SK-N-SH (cell line): ENCODE results near the gene DUS4L.

Source experiments
- CHD2 ChIP-seq: fragments of 150-350 bp; IDR thresholded peaks from 2 replicates; pipeline ENCODE4 v1.6.1; 2018; ENCODE audit warnings: low read length; ENCODE audit not compliant: partially characterized antibody
- EP300 ChIP-seq, 2 experiments: IDR thresholded peaks; 2 replicates each; pipeline versions ENCODE4 v1.4.0 to v1.6.1; 2012; ENCODE audit warnings: borderline replicate concordance in 1 of 2, low read depth in 1 of 2, low read length in 1 of 2
- EZH2phosphoT487 ChIP-seq: fragments of 200-600 bp; sonication (generic); IDR thresholded peaks from 2 replicates; pipeline ENCODE4 v1.6.1; 2017; ENCODE audit warnings: low read depth, mixed run types, mild to moderate bottlenecking, antibody characterized with exemption, moderate library complexity, borderline replicate concordance
- MEF2A ChIP-seq: IDR thresholded peaks from 2 replicates; pipeline ENCODE4 v1.4.0; 2012; ENCODE audit warnings: low read depth, borderline replicate concordance
- POLR2AphosphoS5 ChIP-seq: IDR thresholded peaks from 2 replicates; pipeline ENCODE4 v1.6.1; 2012; ENCODE audit warnings: low read depth, low read length
- RCOR1 ChIP-seq: fragments of 150-350 bp; IDR thresholded peaks from 2 replicates; pipeline ENCODE4 v1.6.1; 2017; ENCODE audit warnings: antibody characterized with exemption, low read length
- RFX5 ChIP-seq: IDR thresholded peaks from 2 replicates; pipeline ENCODE4 v1.6.1; 2012; ENCODE audit warnings: mild to moderate bottlenecking, improper control_type of control experiment, low read length
- TAF1 ChIP-seq: IDR thresholded peaks from 2 replicates; pipeline ENCODE4 v1.6.1; 2012; ENCODE audit warnings: low read depth, mild to moderate bottlenecking, low read length, moderate library complexity, borderline replicate concordance
- TEAD4 ChIP-seq: IDR thresholded peaks from 2 replicates; pipeline ENCODE4 v1.4.0; 2012; ENCODE audit warnings: mild to moderate bottlenecking, borderline replicate concordance; ENCODE audit not compliant: insufficient read depth
- YY1 ChIP-seq: IDR thresholded peaks from 2 replicates; pipeline ENCODE4 v1.4.0; 2012; ENCODE audit warnings: low read depth, mild to moderate bottlenecking
- TF ChIP-seq, protein P1 (sequence below): fragments of 200-600 bp; sonication (generic); IDR thresholded peaks from 2 replicates; pipeline ENCODE4 v1.6.1; 2017; ENCODE audit warnings: antibody characterized with exemption, mild to moderate bottlenecking, moderate library complexity
- TF ChIP-seq, protein P2 (sequence below): IDR thresholded peaks from 2 replicates; pipeline ENCODE4 v1.4.0; 2012; ENCODE audit warnings: low read depth

DNA sequence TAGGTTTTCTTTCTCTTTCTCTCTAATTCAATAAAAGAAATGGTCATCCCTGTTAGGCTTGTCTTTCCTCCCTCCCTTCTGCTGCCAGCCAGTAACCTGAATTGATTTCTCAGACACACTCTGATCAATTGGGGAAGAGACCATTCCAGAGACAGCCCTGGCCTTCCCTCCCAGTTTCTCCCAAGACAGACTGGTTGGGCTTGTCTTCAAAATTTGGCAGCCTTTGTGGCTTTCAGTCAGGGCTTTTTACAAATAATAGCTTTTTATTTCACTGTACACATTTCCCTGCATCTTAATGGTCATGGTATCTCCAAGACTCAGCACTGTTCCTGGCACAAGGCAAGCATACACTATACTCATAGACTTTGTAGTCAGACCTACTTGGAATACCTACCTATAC is 50.2 kb downstream of the DUS4L start:
- TF ChIP-seq, protein P1, sequence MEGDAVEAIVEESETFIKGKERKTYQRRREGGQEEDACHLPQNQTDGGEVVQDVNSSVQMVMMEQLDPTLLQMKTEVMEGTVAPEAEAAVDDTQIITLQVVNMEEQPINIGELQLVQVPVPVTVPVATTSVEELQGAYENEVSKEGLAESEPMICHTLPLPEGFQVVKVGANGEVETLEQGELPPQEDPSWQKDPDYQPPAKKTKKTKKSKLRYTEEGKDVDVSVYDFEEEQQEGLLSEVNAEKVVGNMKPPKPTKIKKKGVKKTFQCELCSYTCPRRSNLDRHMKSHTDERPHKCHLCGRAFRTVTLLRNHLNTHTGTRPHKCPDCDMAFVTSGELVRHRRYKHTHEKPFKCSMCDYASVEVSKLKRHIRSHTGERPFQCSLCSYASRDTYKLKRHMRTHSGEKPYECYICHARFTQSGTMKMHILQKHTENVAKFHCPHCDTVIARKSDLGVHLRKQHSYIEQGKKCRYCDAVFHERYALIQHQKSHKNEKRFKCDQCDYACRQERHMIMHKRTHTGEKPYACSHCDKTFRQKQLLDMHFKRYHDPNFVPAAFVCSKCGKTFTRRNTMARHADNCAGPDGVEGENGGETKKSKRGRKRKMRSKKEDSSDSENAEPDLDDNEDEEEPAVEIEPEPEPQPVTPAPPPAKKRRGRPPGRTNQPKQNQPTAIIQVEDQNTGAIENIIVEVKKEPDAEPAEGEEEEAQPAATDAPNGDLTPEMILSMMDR = no peak
- TF ChIP-seq YY1 = no peak
- no peak for TF ChIP-seq RCOR1
- TF ChIP-seq MEF2A = no peak
- no peak for TF ChIP-seq RFX5
- TF ChIP-seq, protein P2, sequence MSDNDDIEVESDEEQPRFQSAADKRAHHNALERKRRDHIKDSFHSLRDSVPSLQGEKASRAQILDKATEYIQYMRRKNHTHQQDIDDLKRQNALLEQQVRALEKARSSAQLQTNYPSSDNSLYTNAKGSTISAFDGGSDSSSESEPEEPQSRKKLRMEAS = no peak; the same call in 1 of the 2 replicates
- TF ChIP-seq TEAD4 = no peak
- no peak for TF ChIP-seq EZH2phosphoT487
- TF ChIP-seq POLR2AphosphoS5 = no peak
- no peak for TF ChIP-seq EP300 (IDR thresholded peaks at IDR 0.05; ENCODE audit: borderline replicate concordance in 1 of 2, low read depth in 1 of 2, low read length in 1 of 2)
- TF ChIP-seq TAF1 = no peak
- no peak for TF ChIP-seq CHD2
